CD8-positive, alpha-beta memory T cell (primary cell): Measurements from ENCODE around the gene TJAP1. TPM values are rescaled to one million over a fixed set of nuclear protein-coding genes. Genes with fewer than 3 reads are reported as not detected.
A peak's percentile ranks its signal among the peaks of the same experiment; 100 is the strongest.

Experiments
- CTCF ChIA-PET: fragments of 350-600 bp; sonication (Branson Sonifier 250); formaldehyde crosslinking; loops from one replicate; lab custom pipeline; 2021; ENCODE audit warnings: antibody characterized with exemption; lab: Charles Lee
- POLR2A ChIA-PET: fragments of 350-600 bp; sonication (Branson Sonifier 250); formaldehyde crosslinking; loops from one replicate; lab custom pipeline; 2021; ENCODE audit warnings: antibody characterized with exemption; lab: Charles Lee
- DNase-seq, 5 donors: peaks; one replicate each; pipeline versions ENCODE4 v3.0.0 to v3.0.0-alpha.2; 2020 to 2022; ENCODE audit warnings: mixed read lengths in 1 of 5
- H3K27ac ChIP-seq: one replicate; pipeline ENCODE4 v1.7.0; 2013; ENCODE audit warnings: low read depth, mild to moderate bottlenecking, low read length, moderate library complexity
- H3K27me3 ChIP-seq: 2 replicates; pipeline ENCODE4 v1.7.0; 2013; ENCODE audit warnings: low read length, mild to moderate bottlenecking; ENCODE audit not compliant: insufficient read depth, poor library complexity, severe bottlenecking
- H3K36me3 ChIP-seq: 2 replicates; pipeline ENCODE4 v1.7.0; 2013; ENCODE audit warnings: mild to moderate bottlenecking, low read length, moderate library complexity; ENCODE audit not compliant: insufficient read depth
- H3K4me1 ChIP-seq: 2 replicates; pipeline ENCODE4 v1.7.0; 2013; ENCODE audit warnings: mild to moderate bottlenecking, low read length, moderate library complexity; ENCODE audit not compliant: insufficient read depth
- H3K4me3 ChIP-seq: 2 replicates; pipeline ENCODE4 v1.7.0; 2013; ENCODE audit warnings: mild to moderate bottlenecking, low read length
- H3K9me3 ChIP-seq: 2 replicates; pipeline ENCODE4 v1.7.0; 2013; ENCODE audit warnings: mild to moderate bottlenecking, low read length
- H3K27ac Mint-ChIP-seq, 8 donors: one replicate each; pipeline ENCODE4 v1.8.0; 2020 to 2021; ENCODE audit warnings: mixed read lengths in 8 of 8, mild to moderate bottlenecking in 6 of 8, inconsistent platforms in 3 of 8, moderate library complexity in 3 of 8
- H3K27me3 Mint-ChIP-seq, 2 donors: one replicate each; pipeline ENCODE4 v1.8.0; 2020 to 2021; ENCODE audit warnings: mixed read lengths in 2 of 2, mild to moderate bottlenecking in 1 of 2, moderate library complexity in 1 of 2
- H3K36me3 Mint-ChIP-seq, 3 donors: one replicate each; pipeline ENCODE4 v1.8.0; 2020 to 2021; ENCODE audit warnings: mixed read lengths in 3 of 3, inconsistent platforms in 1 of 3, mild to moderate bottlenecking in 1 of 3
- H3K4me1 Mint-ChIP-seq, 3 donors: one replicate each; pipeline ENCODE4 v1.8.0; 2020 to 2021; ENCODE audit warnings: mixed read lengths in 3 of 3, inconsistent platforms in 1 of 3, mild to moderate bottlenecking in 1 of 3
- H3K4me3 Mint-ChIP-seq, 7 donors: one replicate each; pipeline ENCODE4 v1.8.0; 2020 to 2021; ENCODE audit warnings: mixed read lengths in 7 of 7, mild to moderate bottlenecking in 6 of 7, moderate library complexity in 4 of 7, inconsistent platforms in 2 of 7
- H3K9me3 Mint-ChIP-seq, 5 donors: one replicate each; pipeline ENCODE4 v1.8.0; 2020 to 2022; ENCODE audit warnings: mixed read lengths in 5 of 5, mild to moderate bottlenecking in 3 of 5, moderate library complexity in 2 of 5, inconsistent platforms in 1 of 5
- polyA plus RNA-seq: library from polyadenylated mRNA; unstranded; fragments of 300-500 nt; fragmentation: Illumina TruSeq; gene quantifications from one replicate; pipeline ENCODE4 v1.2.3, GENCODE V29; 2021
- total RNA-seq, 2 experiments: library from RNA; stranded (reverse); gene quantifications; one replicate each; pipeline ENCODE4 v1.2.3, GENCODE V29; 2021

The TJAP1 gene
- total and polyA plus RNA-seq, 3 experiments from 2014 or later: 11.8 to 49.1 (median 48.8) TPM

DNA sequence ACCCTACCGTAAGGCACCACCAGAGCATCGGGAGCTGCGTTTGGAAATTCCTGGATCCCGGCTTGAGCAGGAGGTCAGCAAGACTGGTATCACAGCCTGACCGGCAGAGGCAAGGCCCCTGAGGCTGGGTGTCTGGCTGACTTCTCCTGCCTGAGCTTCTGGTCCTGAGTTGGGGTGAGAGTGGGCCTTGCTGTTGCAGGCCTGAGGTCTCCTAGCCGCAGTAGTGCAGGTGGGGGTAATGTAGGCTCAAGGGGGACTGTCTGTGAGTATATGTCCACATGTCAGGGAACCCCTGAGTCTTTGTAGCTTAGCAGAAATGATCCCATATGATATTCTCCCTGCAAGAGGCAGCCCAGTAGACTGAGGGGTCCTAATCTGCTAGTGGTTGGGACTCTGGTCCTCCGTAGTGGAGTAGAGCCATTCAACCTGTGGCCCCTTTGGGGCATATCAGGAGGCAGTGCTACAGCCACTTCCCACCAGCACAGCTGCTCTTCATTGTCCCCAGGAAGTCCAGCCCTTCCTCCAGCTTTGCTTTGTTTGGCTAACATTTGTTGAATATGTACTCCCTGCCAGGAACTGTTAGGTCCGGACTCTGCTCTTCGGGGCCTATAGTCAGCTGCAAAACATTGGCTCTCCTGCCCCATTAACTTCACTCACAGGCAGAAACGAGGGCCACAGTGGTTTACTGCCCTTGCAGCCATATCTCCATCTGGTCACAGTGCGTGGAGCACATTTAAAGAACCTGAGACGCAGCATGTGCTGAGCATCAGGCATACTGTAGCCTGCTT is 21.9 kb downstream of the TJAP1 start:
- CTCF ChIA-PET: interaction anchor here (1.2 kb wide), 1 partner anchor 11 kb away, joined by 3 read pairs; the partner anchor contains the start of gene LRRC73
- no peak for DNase-seq
- Mint-ChIP-seq H3K4me1 (peaks cover 12 to 18% (median 14%) of the 10 kb centered on the region in 3 donors), H3K9me3 (no peaks in the 10 kb centered on the region), H3K27ac (peak overlapping the region in 4 of 8 donors; percentile 7 to 70 (median 54)), H3K4me3 (no peak overlapping the region), H3K36me3 (peaks cover 4 to 66% (median 14%) of the 10 kb centered on the region in 3 donors), H3K27me3 (no peaks in the 10 kb centered on the region)
- Histone ChIP-seq H3K4me3 (no peak overlapping the region), H3K27me3 (no peaks in the 10 kb centered on the region), H3K4me1 (peaks cover 18% of the 10 kb centered on the region), H3K36me3 (peaks cover 36% of the 10 kb centered on the region), H3K9me3 (no peaks in the 10 kb centered on the region), H3K27ac (no peak overlapping the region)
- POLR2A ChIA-PET: no interaction called here

DNA sequence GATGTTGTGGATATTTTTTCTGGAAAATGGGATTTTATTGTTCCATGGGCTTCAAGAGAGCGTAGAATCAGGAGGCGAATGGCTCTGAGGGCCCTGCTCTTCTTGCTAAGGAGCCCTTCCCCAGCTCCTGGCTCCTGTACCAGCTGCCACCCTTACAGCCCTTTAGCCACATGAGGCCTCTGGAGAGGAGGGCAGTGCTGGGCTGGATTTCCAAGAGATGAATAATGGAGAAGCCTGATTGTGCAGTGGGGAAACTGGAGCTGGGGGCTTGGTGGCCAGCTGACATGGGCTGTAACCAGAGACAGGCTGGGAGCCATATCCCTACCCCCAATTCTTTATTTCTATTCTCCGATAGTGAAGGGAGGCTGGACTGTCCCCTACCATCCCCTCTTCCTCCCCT is 23.6 kb downstream of the TJAP1 start:
- Mint-ChIP-seq H3K4me3 (no peak overlapping the region), H3K9me3 (no peaks in the 10 kb centered on the region), H3K27ac (peak overlapping the region in 5 of 8 donors; percentile 19 to 72 (median 62)), H3K36me3 (peaks cover 4 to 82% (median 14%) of the 10 kb centered on the region in 3 donors), H3K4me1 (peaks cover 0 to 4% (median under 1%) of the 10 kb centered on the region in 3 donors), H3K27me3 (no peaks in the 10 kb centered on the region)
- Histone ChIP-seq H3K27ac (no peak overlapping the region), H3K36me3 (peaks cover 36% of the 10 kb centered on the region), H3K4me1 (peaks cover under 1% of the 10 kb centered on the region), H3K9me3 (no peaks in the 10 kb centered on the region), H3K27me3 (no peaks in the 10 kb centered on the region), H3K4me3 (no peak overlapping the region)
- ChIA-PET POLR2A (no interaction called here), CTCF (interaction anchor here (1.4 to 2.0 kb wide), 3 partner anchors 46 to 73 kb away, joined by 3 to 9 read pairs (median 4); partner anchors contain the start of gene ABCC10)
- no peak for DNase-seq

DNA sequence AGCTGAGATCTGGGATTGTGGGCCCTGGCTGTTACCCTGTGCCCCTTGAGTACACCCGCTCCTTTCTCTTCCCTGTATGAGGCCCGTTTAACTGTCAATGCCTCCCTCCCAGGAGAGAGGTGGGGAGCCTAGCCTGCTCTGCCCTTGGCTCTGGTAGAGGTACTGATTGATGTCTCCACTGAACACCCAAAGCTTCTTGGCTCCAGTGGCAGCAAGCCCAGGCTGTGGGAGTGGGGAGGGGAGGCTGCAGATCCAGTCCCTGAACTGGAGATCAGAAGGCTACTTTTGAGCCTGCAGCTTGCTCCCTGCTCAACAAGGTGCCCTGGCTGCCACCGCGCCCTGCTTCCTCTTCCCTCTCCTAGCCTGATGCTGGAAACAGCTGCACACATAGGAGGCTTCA is 25.3 kb downstream of the TJAP1 start:
- H3K27me3 Mint-ChIP-seq: peaks cover 0 to 1% of the 10 kb centered on the region in 2 donors
- ChIA-PET CTCF (interaction anchor here (1.6 to 7.2 kb wide), 2 partner anchors 9 to 48 kb away, joined by 4 to 93 read pairs; no protein-coding TSS in a partner anchor), POLR2A (no interaction called here)
- H3K4me3 Mint-ChIP-seq: no peak overlapping the region
- Histone ChIP-seq H3K9me3 (no peaks in the 10 kb centered on the region), H3K4me1 (peaks cover 8% of the 10 kb centered on the region), H3K36me3 (peaks cover 36% of the 10 kb centered on the region), H3K4me3 (no peak overlapping the region), H3K27me3 (no peaks in the 10 kb centered on the region), H3K27ac (no peak overlapping the region)
- peaks cover 4 to 82% (median 14%) of the 10 kb centered on the region in 3 donors for H3K36me3 Mint-ChIP-seq
- H3K27ac Mint-ChIP-seq: peak overlapping the region in 2 of 8 donors; percentile 51 to 89
- H3K9me3 Mint-ChIP-seq: no peaks in the 10 kb centered on the region
- peaks cover 8 to 11% (median 11%) of the 10 kb centered on the region in 3 donors for H3K4me1 Mint-ChIP-seq
- no peak for DNase-seq

DNA sequence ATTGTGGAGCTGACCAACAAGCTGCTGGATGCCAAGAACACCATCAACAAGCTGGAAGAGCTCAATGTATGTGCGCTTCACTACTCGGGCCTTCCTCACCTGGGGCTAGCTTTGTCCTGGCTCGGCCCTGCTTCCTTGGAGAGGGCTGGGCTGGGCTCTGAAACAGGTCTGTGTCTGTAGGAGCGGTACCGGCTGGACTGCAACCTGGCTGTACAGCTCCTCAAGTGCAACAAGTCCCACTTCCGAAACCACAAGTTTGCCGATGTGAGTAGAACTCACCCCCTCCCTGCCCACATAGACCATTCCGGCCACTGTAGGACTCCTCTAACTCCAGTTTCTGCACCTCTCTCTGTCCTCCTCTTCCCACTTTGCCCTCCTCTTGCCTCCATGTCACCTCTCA is 26.1 kb downstream of the TJAP1 start:
- H3K27ac ChIP-seq: no peak overlapping the region
- peaks cover 4% of the 10 kb centered on the region in 2 donors for H3K27me3 Mint-ChIP-seq
- POLR2A ChIA-PET: no interaction called here
- no peaks in the 10 kb centered on the region for H3K9me3 ChIP-seq
- DNase-seq: no peak
- CTCF ChIA-PET: interaction anchor here (1.6 to 7.2 kb wide), 2 partner anchors 10 to 49 kb away, joined by 4 to 93 read pairs; no protein-coding TSS in a partner anchor
- peak overlapping the region in 4 of 8 donors; percentile 13 to 81 (median 56) for H3K27ac Mint-ChIP-seq
- H3K4me3 ChIP-seq: no peak overlapping the region
- no peaks in the 10 kb centered on the region for H3K27me3 ChIP-seq
- H3K36me3 ChIP-seq: peaks cover 34% of the 10 kb centered on the region
- H3K36me3 Mint-ChIP-seq: peaks cover 4 to 75% (median 14%) of the 10 kb centered on the region in 3 donors
- H3K9me3 Mint-ChIP-seq: no peaks in the 10 kb centered on the region
- peaks cover 8 to 13% (median 11%) of the 10 kb centered on the region in 3 donors for H3K4me1 Mint-ChIP-seq
- H3K4me1 ChIP-seq: peaks cover 8% of the 10 kb centered on the region
- no peak overlapping the region for H3K4me3 Mint-ChIP-seq

DNA sequence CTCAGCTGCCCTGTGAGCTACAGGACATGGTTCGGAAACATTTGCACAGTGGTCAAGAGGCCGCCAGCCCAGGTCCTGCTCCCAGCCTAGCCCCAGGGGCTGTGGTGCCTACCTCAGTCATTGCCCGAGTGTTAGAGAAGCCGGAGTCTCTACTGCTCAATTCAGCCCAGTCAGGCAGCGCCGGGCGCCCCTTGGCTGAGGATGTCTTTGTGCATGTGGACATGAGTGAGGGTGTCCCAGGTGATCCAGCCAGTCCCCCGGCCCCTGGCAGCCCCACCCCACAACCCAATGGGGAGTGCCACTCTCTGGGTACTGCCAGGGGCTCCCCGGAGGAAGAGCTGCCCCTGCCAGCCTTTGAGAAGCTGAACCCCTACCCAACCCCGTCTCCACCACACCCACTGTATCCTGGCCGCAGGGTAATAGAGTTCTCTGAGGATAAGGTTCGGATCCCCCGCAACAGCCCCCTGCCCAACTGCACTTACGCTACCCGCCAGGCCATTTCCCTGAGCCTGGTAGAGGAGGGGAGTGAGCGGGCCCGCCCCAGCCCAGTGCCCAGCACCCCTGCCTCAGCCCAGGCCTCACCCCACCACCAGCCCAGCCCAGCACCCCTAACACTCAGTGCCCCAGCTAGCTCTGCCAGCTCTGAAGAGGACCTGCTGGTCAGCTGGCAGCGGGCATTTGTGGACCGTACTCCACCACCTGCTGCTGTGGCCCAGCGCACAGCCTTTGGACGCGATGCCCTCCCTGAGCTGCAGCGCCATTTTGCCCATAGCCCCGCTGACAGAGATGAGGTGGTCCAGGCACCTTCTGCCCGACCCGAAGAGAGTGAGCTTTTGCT is 27.6 kb downstream of the TJAP1 start:
- peaks cover 5 to 14% of the 10 kb centered on the region in 2 donors for H3K27me3 Mint-ChIP-seq
- no peak overlapping the region for H3K4me3 Mint-ChIP-seq
- CTCF ChIA-PET: interaction anchor here (0.9 to 7.2 kb wide), 9 partner anchors 11 to 362 kb away, joined by 3 to 93 read pairs (median 8); partner anchors contain the start of genes DLK2, POLR1C, TJAP1 and YIPF3
- Histone ChIP-seq H3K27ac (no peak overlapping the region), H3K36me3 (peaks cover 18% of the 10 kb centered on the region), H3K9me3 (no peaks in the 10 kb centered on the region), H3K27me3 (peaks cover 10% of the 10 kb centered on the region), H3K4me3 (no peak overlapping the region), H3K4me1 (peaks cover 14% of the 10 kb centered on the region)
- no peak for DNase-seq
- peak overlapping the region in 2 of 8 donors; percentile 24 to 29 for H3K27ac Mint-ChIP-seq
- no peaks in the 10 kb centered on the region for H3K9me3 Mint-ChIP-seq
- peaks cover 14 to 23% (median 19%) of the 10 kb centered on the region in 3 donors for H3K4me1 Mint-ChIP-seq
- H3K36me3 Mint-ChIP-seq: peaks cover 4 to 62% (median 16%) of the 10 kb centered on the region in 3 donors
- POLR2A ChIA-PET: interaction anchor here (0.6 to 1.3 kb wide), 2 partner anchors 135 to 276 kb away, joined by 3 read pairs; partner anchors contain the start of genes DNPH1 and ZNF318

DNA sequence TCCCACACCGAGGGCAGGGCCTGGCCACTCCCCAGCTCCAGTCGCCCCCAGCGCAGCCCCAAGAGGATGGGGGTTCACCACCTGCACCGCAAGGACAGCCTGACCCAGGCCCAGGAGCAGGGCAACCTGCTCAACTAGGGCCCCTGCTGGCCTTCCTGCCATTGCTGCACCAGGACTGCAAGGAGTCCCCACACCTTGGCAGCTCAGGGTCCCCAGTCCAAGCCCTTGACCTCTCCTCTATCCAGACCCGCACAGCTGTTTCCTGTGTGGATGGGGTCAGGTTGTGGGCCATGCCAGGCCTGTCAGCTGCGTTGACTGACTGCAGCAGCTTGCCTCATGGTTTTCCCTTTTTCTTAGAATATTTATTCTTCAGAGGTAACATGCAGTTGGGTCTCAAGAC is 28.3 kb downstream of the TJAP1 start:
- Histone ChIP-seq H3K27ac (no peak overlapping the region), H3K36me3 (peaks cover 15% of the 10 kb centered on the region), H3K9me3 (no peaks in the 10 kb centered on the region), H3K4me3 (no peak overlapping the region), H3K4me1 (peaks cover 14% of the 10 kb centered on the region), H3K27me3 (peaks cover 10% of the 10 kb centered on the region)
- ChIA-PET CTCF (interaction anchor here (0.6 to 7.2 kb wide), 18 partner anchors 10 to 605 kb away, joined by 3 to 93 read pairs (median 4); partner anchors contain the start of genes CRIP3, DLK2, POLR1C and TJAP1), POLR2A (interaction anchor here (1.0 to 1.5 kb wide), 3 partner anchors 11 to 277 kb away, joined by 3 to 4 read pairs (median 3); partner anchors contain the start of genes ABCC10, DNPH1, POLR1C and YIPF3)
- peaks cover 14 to 28% (median 23%) of the 10 kb centered on the region in 3 donors for H3K4me1 Mint-ChIP-seq
- no peak overlapping the region for H3K4me3 Mint-ChIP-seq
- peaks cover 4 to 54% (median 15%) of the 10 kb centered on the region in 3 donors for H3K36me3 Mint-ChIP-seq
- peak overlapping the region in 6 of 8 donors; percentile 17 to 95 (median 71) for H3K27ac Mint-ChIP-seq
- DNase-seq: no peak
- H3K9me3 Mint-ChIP-seq: no peaks in the 10 kb centered on the region
- H3K27me3 Mint-ChIP-seq: peaks cover 5 to 14% of the 10 kb centered on the region in 2 donors

DNA sequence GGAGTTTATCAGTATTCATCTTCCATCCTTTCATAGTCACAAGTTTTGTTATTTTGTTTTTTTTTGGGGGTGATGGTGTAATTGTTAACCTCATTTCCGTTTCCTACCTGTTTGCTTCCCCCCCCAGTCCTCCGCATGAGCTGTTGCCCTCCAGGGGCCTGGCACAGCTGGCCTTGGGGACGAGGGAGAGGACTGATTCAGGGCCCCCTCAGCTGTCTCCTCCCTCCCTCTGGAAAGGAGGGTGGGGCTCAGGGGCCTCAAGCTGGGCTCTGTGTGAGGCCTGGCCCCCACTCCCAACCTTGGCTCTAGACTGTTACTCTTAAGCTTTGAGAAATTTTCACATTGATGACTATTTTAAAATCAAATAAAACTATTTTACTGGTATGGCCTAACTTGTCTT is 28.8 kb downstream of the TJAP1 start:
- Mint-ChIP-seq H3K27me3 (peaks cover 5 to 14% of the 10 kb centered on the region in 2 donors), H3K4me1 (peaks cover 14 to 30% (median 26%) of the 10 kb centered on the region in 3 donors), H3K4me3 (peak overlapping the region in 1 of 7 donors; percentile 66), H3K27ac (peak overlapping the region; percentile 5 to 95 (median 50)), H3K36me3 (peaks cover 4 to 53% (median 15%) of the 10 kb centered on the region in 3 donors), H3K9me3 (no peaks in the 10 kb centered on the region)
- peaks cover 14% of the 10 kb centered on the region for H3K4me1 ChIP-seq
- no peaks in the 10 kb centered on the region for H3K9me3 ChIP-seq
- peaks cover 10% of the 10 kb centered on the region for H3K27me3 ChIP-seq
- H3K27ac ChIP-seq: no peak overlapping the region
- no peak overlapping the region for H3K4me3 ChIP-seq
- H3K36me3 ChIP-seq: peaks cover 12% of the 10 kb centered on the region
- ChIA-PET POLR2A (interaction anchor here (0.7 to 1.5 kb wide), 4 partner anchors 11 to 277 kb away, joined by 3 to 4 read pairs (median 3); partner anchors contain the start of genes ABCC10, DNPH1, POLR1C and YIPF3), CTCF (interaction anchor here (0.6 to 7.2 kb wide), 24 partner anchors 10 to 690 kb away, joined by 3 to 93 read pairs (median 4); partner anchors contain the start of genes CRIP3, DLK2, POLR1C and TJAP1)
- DNase-seq: no peak
